ENCODE measurements around the gene SNRPA. TPM values are rescaled to one million over a fixed set of nuclear protein-coding genes. Genes with fewer than 3 reads are reported as not detected.
"Not testable (repeated sequence)": the region's sequence is repeated elsewhere in the genome, so short reads cannot be mapped to it uniquely, and the experiment has no call there.

SNRPA gene
- total and polyA plus RNA-seq, 2 donors, result 58.4 to 60.9 TPM

- H3K27ac ChIP-seq (ENCODE audit: low read depth in 1 of 2, low read length in 1 of 2); H3K4me1 ChIP-seq (ENCODE audit: control insufficient read depth in 2 of 2, insufficient read depth in 2 of 2, low read length in 2 of 2); DNase-seq (ENCODE audit: low read depth in 6 of 9, low spot score in 9 of 9); H3K9me3 ChIP-seq (ENCODE audit: control insufficient read depth in 2 of 2, insufficient read depth in 1 of 2, low read length in 1 of 2); H3K27me3 ChIP-seq (ENCODE audit: control insufficient read depth in 2 of 2, insufficient read depth in 1 of 2, low read length in 1 of 2); H3K4me3 ChIP-seq (ENCODE audit: low read length in 2 of 2): not testable (repeated sequence)
- H3K36me3 ChIP-seq (ENCODE audit: control insufficient read depth in 2 of 2, insufficient read depth in 2 of 2, low read length in 1 of 2), result peaks cover 58 to 64% of the 10 kb centered on the region in 2 donors
- 98% methylated on average over 16 of the region's 16 CpGs for WGBS
Observed at GRCh38 chr19:40732304-40732703, 18.7 kb upstream of the SNRPA start.

GRCh38 chr19:40733149-40733548 is 17.9 kb upstream of the SNRPA start:
- H3K27me3 ChIP-seq (ENCODE audit: control insufficient read depth in 2 of 2, insufficient read depth in 1 of 2, low read length in 1 of 2), result no peaks in the 10 kb centered on the region
- no peak for DNase-seq (ENCODE audit: low read depth in 6 of 9, low spot score in 9 of 9)
- WGBS, result 95% methylated on average over 13 of the region's 13 CpGs
- H3K9me3 ChIP-seq (ENCODE audit: control insufficient read depth in 2 of 2, insufficient read depth in 1 of 2, low read length in 1 of 2), result no peaks in the 10 kb centered on the region
- no peak overlapping the region for H3K27ac ChIP-seq (ENCODE audit: low read depth in 1 of 2, low read length in 1 of 2)
- peaks cover 53 to 68% of the 10 kb centered on the region in 2 donors for H3K36me3 ChIP-seq (ENCODE audit: control insufficient read depth in 2 of 2, insufficient read depth in 2 of 2, low read length in 1 of 2)
- H3K4me3 ChIP-seq (ENCODE audit: low read length in 2 of 2), result no peak overlapping the region
- no peaks in the 10 kb centered on the region for H3K4me1 ChIP-seq (ENCODE audit: control insufficient read depth in 2 of 2, insufficient read depth in 2 of 2, low read length in 2 of 2)

GRCh38 chr19:40735013-40735771 is 15.8 kb upstream of the SNRPA start:
- WGBS, result 96% methylated on average over 11 of the region's 11 CpGs
- H3K27ac ChIP-seq (ENCODE audit: low read depth in 1 of 2, low read length in 1 of 2), result no peak overlapping the region
- H3K36me3 ChIP-seq (ENCODE audit: control insufficient read depth in 2 of 2, insufficient read depth in 2 of 2, low read length in 1 of 2), result peaks cover 53 to 76% of the 10 kb centered on the region in 2 donors
- no peak for DNase-seq (ENCODE audit: low read depth in 6 of 9, low spot score in 9 of 9)
- H3K9me3 ChIP-seq (ENCODE audit: control insufficient read depth in 2 of 2, insufficient read depth in 1 of 2, low read length in 1 of 2), result no peaks in the 10 kb centered on the region
- H3K4me1 ChIP-seq (ENCODE audit: control insufficient read depth in 2 of 2, insufficient read depth in 2 of 2, low read length in 2 of 2), result no peaks in the 10 kb centered on the region
- no peaks in the 10 kb centered on the region for H3K27me3 ChIP-seq (ENCODE audit: control insufficient read depth in 2 of 2, insufficient read depth in 1 of 2, low read length in 1 of 2)
- no peak overlapping the region for H3K4me3 ChIP-seq (ENCODE audit: low read length in 2 of 2)

- Histone ChIP-seq H3K4me3 (ENCODE audit: low read length in 2 of 2) (no peak overlapping the region), H3K9me3 (ENCODE audit: control insufficient read depth in 2 of 2, insufficient read depth in 1 of 2, low read length in 1 of 2) (no peaks in the 10 kb centered on the region), H3K27ac (ENCODE audit: low read depth in 1 of 2, low read length in 1 of 2) (no peak overlapping the region), H3K36me3 (ENCODE audit: control insufficient read depth in 2 of 2, insufficient read depth in 2 of 2, low read length in 1 of 2) (peaks cover 46 to 63% of the 10 kb centered on the region in 2 donors), H3K27me3 (ENCODE audit: control insufficient read depth in 2 of 2, insufficient read depth in 1 of 2, low read length in 1 of 2) (no peaks in the 10 kb centered on the region), H3K4me1 (ENCODE audit: control insufficient read depth in 2 of 2, insufficient read depth in 2 of 2, low read length in 2 of 2) (no peaks in the 10 kb centered on the region)
- DNase-seq (ENCODE audit: low read depth in 6 of 9, low spot score in 9 of 9), result no peak
- 87% methylated on average over 9 of the region's 9 CpGs for WGBS
Observed at GRCh38 chr19:40736661-40737060, 14.3 kb upstream of the SNRPA start.

- Histone ChIP-seq H3K36me3 (ENCODE audit: control insufficient read depth in 2 of 2, insufficient read depth in 2 of 2, low read length in 1 of 2) (peaks cover 46 to 66% of the 10 kb centered on the region in 2 donors), H3K27me3 (ENCODE audit: control insufficient read depth in 2 of 2, insufficient read depth in 1 of 2, low read length in 1 of 2) (no peaks in the 10 kb centered on the region), H3K4me1 (ENCODE audit: control insufficient read depth in 2 of 2, insufficient read depth in 2 of 2, low read length in 2 of 2) (no peaks in the 10 kb centered on the region), H3K4me3 (ENCODE audit: low read length in 2 of 2) (no peak overlapping the region), H3K9me3 (ENCODE audit: control insufficient read depth in 2 of 2, insufficient read depth in 1 of 2, low read length in 1 of 2) (no peaks in the 10 kb centered on the region), H3K27ac (ENCODE audit: low read depth in 1 of 2, low read length in 1 of 2) (no peak overlapping the region)
- 98% methylated on average over 9 of the region's 9 CpGs for WGBS
- no peak for DNase-seq (ENCODE audit: low read depth in 6 of 9, low spot score in 9 of 9)
Observed at GRCh38 chr19:40737102-40737644, 13.8 kb upstream of the SNRPA start.

GRCh38 chr19:40739030-40739839 is 11.8 kb upstream of the SNRPA start:
- Histone ChIP-seq H3K36me3 (ENCODE audit: control insufficient read depth in 2 of 2, insufficient read depth in 2 of 2, low read length in 1 of 2) (peaks cover 34 to 52% of the 10 kb centered on the region in 2 donors), H3K27ac (ENCODE audit: low read depth in 1 of 2, low read length in 1 of 2) (no peak overlapping the region), H3K4me3 (ENCODE audit: low read length in 2 of 2) (no peak overlapping the region), H3K27me3 (ENCODE audit: control insufficient read depth in 2 of 2, insufficient read depth in 1 of 2, low read length in 1 of 2) (no peaks in the 10 kb centered on the region), H3K4me1 (ENCODE audit: control insufficient read depth in 2 of 2, insufficient read depth in 2 of 2, low read length in 2 of 2) (no peaks in the 10 kb centered on the region), H3K9me3 (ENCODE audit: control insufficient read depth in 2 of 2, insufficient read depth in 1 of 2, low read length in 1 of 2) (no peaks in the 10 kb centered on the region)
- 92% methylated on average over 22 of the region's 22 CpGs for WGBS
- no peak for DNase-seq (ENCODE audit: low read depth in 6 of 9, low spot score in 9 of 9)

GRCh38 chr19:40739871-40740703 is 10.9 kb upstream of the SNRPA start:
- H3K27me3 ChIP-seq (ENCODE audit: control insufficient read depth in 2 of 2, insufficient read depth in 1 of 2, low read length in 1 of 2), result no peaks in the 10 kb centered on the region
- WGBS, result 97% methylated on average over 16 of the region's 16 CpGs
- H3K27ac ChIP-seq (ENCODE audit: low read depth in 1 of 2, low read length in 1 of 2), result no peak overlapping the region
- peaks cover 28 to 45% of the 10 kb centered on the region in 2 donors for H3K36me3 ChIP-seq (ENCODE audit: control insufficient read depth in 2 of 2, insufficient read depth in 2 of 2, low read length in 1 of 2)
- no peaks in the 10 kb centered on the region for H3K9me3 ChIP-seq (ENCODE audit: control insufficient read depth in 2 of 2, insufficient read depth in 1 of 2, low read length in 1 of 2)
- DNase-seq (ENCODE audit: low read depth in 6 of 9, low spot score in 9 of 9), result no peak
- no peaks in the 10 kb centered on the region for H3K4me1 ChIP-seq (ENCODE audit: control insufficient read depth in 2 of 2, insufficient read depth in 2 of 2, low read length in 2 of 2)
- H3K4me3 ChIP-seq (ENCODE audit: low read length in 2 of 2), result no peak overlapping the region

GRCh38 chr19:40740747-40741146 is 10.3 kb upstream of the SNRPA start:
- Histone ChIP-seq H3K4me1 (ENCODE audit: control insufficient read depth in 2 of 2, insufficient read depth in 2 of 2, low read length in 2 of 2) (no peaks in the 10 kb centered on the region), H3K27ac (ENCODE audit: low read depth in 1 of 2, low read length in 1 of 2) (no peak overlapping the region), H3K4me3 (ENCODE audit: low read length in 2 of 2) (no peak overlapping the region), H3K36me3 (ENCODE audit: control insufficient read depth in 2 of 2, insufficient read depth in 2 of 2, low read length in 1 of 2) (peaks cover 21 to 39% of the 10 kb centered on the region in 2 donors), H3K9me3 (ENCODE audit: control insufficient read depth in 2 of 2, insufficient read depth in 1 of 2, low read length in 1 of 2) (no peaks in the 10 kb centered on the region), H3K27me3 (ENCODE audit: control insufficient read depth in 2 of 2, insufficient read depth in 1 of 2, low read length in 1 of 2) (no peaks in the 10 kb centered on the region)
- DNase-seq (ENCODE audit: low read depth in 6 of 9, low spot score in 9 of 9), result no peak
- WGBS, result 97% methylated on average over 6 of the region's 6 CpGs
